Activated T-cell treated with anti-CD3 and anti-CD28 coated beads, Interleukin-2, amount 50 U/mL, for 72 hours (primary cell): ENCODE data around the gene CCNJ. TPM values are rescaled to one million over a fixed set of nuclear protein-coding genes. Genes with fewer than 3 reads are reported as not detected.
"Not testable (repeated sequence)": the region's sequence is repeated elsewhere in the genome, so short reads cannot be mapped to it uniquely, and the experiment has no call there.

ENCODE experiments used
- ATAC-seq, 2 donors: fragments of 150-1000 bp; cut with Tn5 transposase; replicated peaks in 1 of 2; 2 replicates each; pipeline ENCODE4 v1.10.0; 2021; ENCODE audit warnings: moderate library complexity in 2 of 2, mild to moderate bottlenecking in 1 of 2
- DNase-seq, 2 donors: peaks; one replicate each; pipeline ENCODE4 v3.0.0; 2021 to 2022; ENCODE audit warnings: mixed read lengths in 1 of 2
- H3K27ac Mint-ChIP-seq: one replicate; pipeline ENCODE4 v1.8.0; 2022; ENCODE audit warnings: mild to moderate bottlenecking, moderate library complexity, mixed read lengths
- H3K27me3 Mint-ChIP-seq: one replicate; pipeline ENCODE4 v1.8.0; 2022; ENCODE audit warnings: low read depth, mixed read lengths
- H3K36me3 Mint-ChIP-seq, 2 donors: one replicate each; pipeline ENCODE4 v1.8.0; 2022; ENCODE audit warnings: mixed read lengths in 2 of 2, mild to moderate bottlenecking in 1 of 2; ENCODE audit not compliant: insufficient read depth in 2 of 2
- H3K4me1 Mint-ChIP-seq: one replicate; pipeline ENCODE4 v1.8.0; 2022; ENCODE audit warnings: low read depth, mixed read lengths
- H3K4me3 Mint-ChIP-seq, 2 donors: one replicate each; pipeline ENCODE4 v1.8.0; 2022; ENCODE audit warnings: mild to moderate bottlenecking in 2 of 2, mixed read lengths in 2 of 2, moderate library complexity in 2 of 2
- H3K9me3 Mint-ChIP-seq, 2 donors: one replicate each; pipeline ENCODE4 v1.8.0; 2022; ENCODE audit warnings: mixed read lengths in 2 of 2
- total RNA-seq, 2 donors: library from RNA; stranded (reverse); gene quantifications; one replicate each; pipeline ENCODE4 v1.2.3, GENCODE V29; 2022

CCNJ gene
- total RNA-seq, 2 donors from 2014 or later, result 5.6 to 6.4 TPM

DNA sequence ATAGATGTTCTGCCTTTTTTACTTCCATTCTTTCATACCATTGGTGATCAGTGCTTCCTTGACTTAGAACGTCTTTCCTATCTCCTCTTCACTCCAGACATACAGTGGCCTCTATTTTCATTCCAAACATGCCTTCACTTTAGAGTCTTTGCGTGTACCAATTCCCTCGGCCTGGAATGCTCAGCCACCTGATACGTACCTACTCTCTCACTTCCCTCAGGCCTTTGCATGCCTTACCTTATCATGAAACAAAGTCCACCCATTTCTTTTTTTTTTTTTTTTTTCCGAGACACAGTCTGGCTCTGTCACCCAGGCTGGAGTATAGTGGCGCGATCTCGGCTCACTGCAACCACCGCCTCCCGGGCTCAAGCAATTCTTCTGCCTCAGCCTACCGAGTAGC lies 2.2 kb upstream of the CCNJ start:
- no peak overlapping the region for H3K27ac Mint-ChIP-seq
- H3K27me3 Mint-ChIP-seq, result peaks cover 20% of the 10 kb centered on the region
- H3K4me1 Mint-ChIP-seq, result peaks cover 24% of the 10 kb centered on the region
- peaks cover 0 to 6% of the 10 kb centered on the region in 2 donors for H3K36me3 Mint-ChIP-seq
- ATAC-seq, result no peak
- no peak overlapping the region for H3K4me3 Mint-ChIP-seq
- no peaks in the 10 kb centered on the region for H3K9me3 Mint-ChIP-seq
- no peak for DNase-seq

GRCh38 chr10:96043893-96044715 lies 721 bp downstream of the CCNJ start:
- peaks cover 49% of the 10 kb centered on the region for H3K4me1 Mint-ChIP-seq
- H3K27me3 Mint-ChIP-seq, result peaks cover under 1% of the 10 kb centered on the region
- H3K27ac Mint-ChIP-seq, result peak overlapping the region; percentile 49
- DNase-seq (peak; percentile 54 to 62), ATAC-seq (peak; percentile 46 to 51)
- H3K9me3 Mint-ChIP-seq, result no peaks in the 10 kb centered on the region
- H3K4me3 Mint-ChIP-seq, result peak overlapping the region; percentile 89 to 90
- peaks cover 6 to 16% of the 10 kb centered on the region in 2 donors for H3K36me3 Mint-ChIP-seq

DNA sequence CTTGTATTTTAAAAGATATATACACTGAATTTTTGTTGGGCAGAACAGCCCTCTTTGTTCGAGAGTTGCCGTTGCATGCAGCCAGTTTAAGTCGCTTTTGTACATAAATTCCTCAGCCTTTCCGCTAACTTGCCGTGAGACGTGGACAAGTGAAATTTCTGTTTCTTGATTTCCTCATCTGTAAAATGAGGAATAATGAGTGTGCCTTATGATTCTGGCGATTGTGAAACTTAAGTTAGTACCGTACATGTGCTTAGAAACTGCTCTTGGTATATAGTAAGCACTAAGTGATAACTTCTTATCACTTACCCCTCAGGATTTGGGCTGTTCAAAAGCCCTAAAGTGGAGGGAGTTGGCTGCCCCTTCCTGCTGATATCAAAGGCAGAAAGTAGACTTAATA lies 1.4 kb downstream of the CCNJ start:
- DNase-seq (no peak), ATAC-seq (no peak)
- H3K9me3 Mint-ChIP-seq, result no peaks in the 10 kb centered on the region
- H3K4me1 Mint-ChIP-seq, result peaks cover 56% of the 10 kb centered on the region
- peaks cover 6 to 20% of the 10 kb centered on the region in 2 donors for H3K36me3 Mint-ChIP-seq
- H3K27me3 Mint-ChIP-seq, result no peaks in the 10 kb centered on the region
- peak overlapping the region; percentile 49 for H3K27ac Mint-ChIP-seq
- peak overlapping the region; percentile 89 to 90 for H3K4me3 Mint-ChIP-seq

GRCh38 chr10:96046546-96046945 lies 3.2 kb downstream of the CCNJ start:
- ATAC-seq (no peak), DNase-seq (no peak)
- Mint-ChIP-seq H3K27ac (no peak overlapping the region), H3K9me3 (no peaks in the 10 kb centered on the region), H3K36me3 (peaks cover 6 to 19% of the 10 kb centered on the region in 2 donors), H3K4me1 (peaks cover 57% of the 10 kb centered on the region), H3K27me3 (no peaks in the 10 kb centered on the region), H3K4me3 (no peak overlapping the region)

DNA sequence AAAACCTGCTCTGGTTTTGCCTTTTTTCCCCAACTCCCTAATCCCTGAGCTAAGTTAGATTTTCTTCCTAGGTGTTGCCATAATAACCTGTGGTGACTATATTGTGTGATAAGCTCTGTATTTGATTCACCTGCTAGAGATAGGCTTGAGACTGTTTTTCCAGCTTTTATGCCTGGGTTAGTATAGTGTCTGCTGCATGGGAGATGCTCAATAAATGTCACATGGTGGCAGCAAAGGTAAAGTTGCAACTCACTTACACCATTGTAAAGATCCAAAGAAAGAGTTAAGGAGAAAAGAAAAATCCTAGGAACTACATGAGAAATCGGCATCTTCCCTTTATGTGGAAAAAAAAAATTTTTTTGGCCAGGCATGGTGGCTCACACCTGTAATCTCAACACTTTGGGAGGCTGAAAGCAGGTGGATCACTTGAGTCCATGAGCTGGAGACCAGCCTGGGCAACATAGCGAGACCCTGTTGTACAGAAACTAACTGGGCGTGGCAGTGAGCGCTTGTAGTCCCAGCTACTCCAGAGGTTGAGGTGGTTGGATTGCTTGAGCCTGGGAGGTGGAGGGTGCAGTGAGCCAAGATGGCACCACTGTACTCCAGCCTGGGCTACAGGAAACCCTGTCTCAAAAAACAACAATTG lies 3.7 kb downstream of the CCNJ start:
- no peak overlapping the region for H3K27ac Mint-ChIP-seq
- no peaks in the 10 kb centered on the region for H3K9me3 Mint-ChIP-seq
- DNase-seq (no peak), ATAC-seq (no peak)
- no peak overlapping the region for H3K4me3 Mint-ChIP-seq
- H3K4me1 Mint-ChIP-seq, result peaks cover 57% of the 10 kb centered on the region
- peaks cover 10 to 22% of the 10 kb centered on the region in 2 donors for H3K36me3 Mint-ChIP-seq
- H3K27me3 Mint-ChIP-seq, result no peaks in the 10 kb centered on the region

- not testable (repeated sequence) for H3K27me3 Mint-ChIP-seq, H3K4me3 Mint-ChIP-seq, H3K27ac Mint-ChIP-seq, H3K9me3 Mint-ChIP-seq, ATAC-seq, DNase-seq
- H3K36me3 Mint-ChIP-seq, result peaks cover 11 to 24% of the 10 kb centered on the region in 2 donors
- peaks cover 58% of the 10 kb centered on the region for H3K4me1 Mint-ChIP-seq
Observed at GRCh38 chr10:96047925-96048324, 4.5 kb downstream of the CCNJ start.

DNA sequence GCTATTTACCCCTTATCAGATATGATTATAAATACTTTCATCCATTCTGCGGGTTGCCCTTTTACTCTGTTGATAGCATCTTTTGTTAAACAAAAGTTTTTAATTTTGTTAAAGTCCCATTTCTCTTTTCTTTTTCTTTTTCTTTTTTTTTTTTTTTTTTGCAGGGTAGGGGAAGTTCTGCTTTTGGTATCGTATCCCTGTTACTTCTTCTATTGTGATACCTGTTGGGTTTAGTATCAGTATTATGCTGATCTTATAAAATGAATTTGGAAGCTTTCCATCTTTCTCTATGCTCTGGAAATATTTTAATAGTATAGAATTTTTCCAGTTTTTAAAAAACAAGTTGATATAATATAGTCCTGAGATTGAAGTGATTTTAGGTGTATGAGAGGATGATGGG lies 6.0 kb downstream of the CCNJ start:
- ATAC-seq (no peak), DNase-seq (no peak)
- H3K27ac Mint-ChIP-seq, result no peak overlapping the region
- H3K9me3 Mint-ChIP-seq, result no peaks in the 10 kb centered on the region
- H3K4me1 Mint-ChIP-seq, result peaks cover 58% of the 10 kb centered on the region
- H3K4me3 Mint-ChIP-seq, result no peak overlapping the region
- no peaks in the 10 kb centered on the region for H3K27me3 Mint-ChIP-seq
- H3K36me3 Mint-ChIP-seq, result peaks cover 12 to 24% of the 10 kb centered on the region in 2 donors

DNA sequence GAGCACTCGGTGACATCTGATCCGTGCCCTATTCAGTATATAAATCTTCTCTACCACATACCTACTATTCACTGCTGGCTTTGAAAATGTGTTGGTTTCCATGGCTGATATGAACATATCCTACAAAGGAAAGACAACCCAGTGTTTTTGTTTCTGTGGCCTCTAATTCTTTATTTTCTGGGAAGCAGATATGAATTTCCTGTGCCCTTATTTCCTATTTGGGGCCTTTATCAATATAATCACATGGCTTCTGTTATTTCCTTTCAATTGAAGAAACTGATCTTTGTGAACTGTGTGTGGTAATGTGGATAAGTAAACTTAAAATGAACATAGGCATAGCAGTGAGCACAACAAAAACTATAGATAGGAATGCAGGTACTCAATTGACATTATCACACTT lies 10.6 kb downstream of the CCNJ start:
- DNase-seq, result no peak
- Mint-ChIP-seq H3K27ac (no peak overlapping the region), H3K4me3 (no peak overlapping the region), H3K4me1 (peaks cover 26% of the 10 kb centered on the region), H3K9me3 (no peaks in the 10 kb centered on the region), H3K36me3 (peaks cover 9 to 32% of the 10 kb centered on the region in 2 donors), H3K27me3 (no peaks in the 10 kb centered on the region)
- ATAC-seq, result no peak

DNA sequence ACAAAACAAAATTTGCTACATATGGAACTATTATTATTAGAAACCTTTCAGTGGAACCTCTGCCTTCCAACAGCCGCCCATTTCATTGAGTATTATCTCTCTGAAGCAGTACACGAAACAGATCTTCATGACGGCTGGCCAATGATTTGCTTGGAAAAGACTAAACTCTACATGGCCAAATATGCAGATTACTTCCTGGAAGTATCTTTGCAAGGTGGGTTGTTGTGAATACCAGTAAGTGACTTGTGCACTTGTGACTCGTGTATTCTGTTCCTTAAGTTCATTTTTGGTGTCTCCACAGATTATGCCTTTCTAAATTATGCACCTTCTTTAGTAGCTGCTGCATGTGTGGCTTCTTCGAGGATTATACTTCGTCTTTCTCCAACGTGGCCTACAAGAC lies 13.4 kb downstream of the CCNJ start:
- Mint-ChIP-seq H3K27ac (no peak overlapping the region), H3K27me3 (no peaks in the 10 kb centered on the region), H3K36me3 (peaks cover 8 to 27% of the 10 kb centered on the region in 2 donors), H3K4me3 (no peak overlapping the region), H3K4me1 (peaks cover 18% of the 10 kb centered on the region), H3K9me3 (no peaks in the 10 kb centered on the region)
- ATAC-seq (peak in 1 of 2 donors; percentile 51), DNase-seq (no peak)

- Mint-ChIP-seq H3K27ac (no peak overlapping the region), H3K27me3 (no peaks in the 10 kb centered on the region), H3K36me3 (peaks cover 10 to 21% of the 10 kb centered on the region in 2 donors), H3K4me1 (peaks cover 41% of the 10 kb centered on the region), H3K4me3 (no peak overlapping the region), H3K9me3 (no peaks in the 10 kb centered on the region)
- no peak for ATAC-seq
- DNase-seq, result no peak
Observed at GRCh38 chr10:96061232-96061631, 17.8 kb downstream of the CCNJ start.

GRCh38 chr10:96072674-96073073 lies 29.3 kb downstream of the CCNJ start:
- H3K9me3 Mint-ChIP-seq, result no peaks in the 10 kb centered on the region
- H3K36me3 Mint-ChIP-seq, result peaks cover 0 to 4% of the 10 kb centered on the region in 2 donors
- peaks cover 25% of the 10 kb centered on the region for H3K4me1 Mint-ChIP-seq
- DNase-seq, result no peak
- peak overlapping the region in 1 of 2 donors; percentile 25 for H3K4me3 Mint-ChIP-seq
- no peak for ATAC-seq
- H3K27ac Mint-ChIP-seq, result peak overlapping the region; percentile 36
- no peaks in the 10 kb centered on the region for H3K27me3 Mint-ChIP-seq

GRCh38 chr10:96073722-96074121 lies 30.3 kb downstream of the CCNJ start:
- DNase-seq (peak; percentile 36 to 38), ATAC-seq (peak; percentile 97 to 98)
- Mint-ChIP-seq H3K27me3 (no peaks in the 10 kb centered on the region), H3K27ac (peak overlapping the region; percentile 36), H3K9me3 (no peaks in the 10 kb centered on the region), H3K4me3 (peak overlapping the region; percentile 49 to 51), H3K4me1 (peaks cover 25% of the 10 kb centered on the region), H3K36me3 (peaks cover 0 to 4% of the 10 kb centered on the region in 2 donors)

- no peaks in the 10 kb centered on the region for H3K27me3 Mint-ChIP-seq
- no peak for ATAC-seq
Observed at GRCh38 chr10:96074776-96075175, 31.4 kb downstream of the CCNJ start.

More at GRCh38 chr10:96074776-96075175, 31.4 kb downstream of the CCNJ start:
- DNase-seq, result no peak
- Mint-ChIP-seq H3K36me3 (peaks cover 0 to 4% of the 10 kb centered on the region in 2 donors), H3K9me3 (no peaks in the 10 kb centered on the region), H3K4me1 (peaks cover 25% of the 10 kb centered on the region), H3K4me3 (no peak overlapping the region), H3K27ac (no peak overlapping the region)
